H1 (cell line): ENCODE measurements around the gene ASTN2. TPM values are rescaled to one million over a fixed set of nuclear protein-coding genes. Genes with fewer than 3 reads are reported as not detected.

Experiments
- ASH2L ChIP-seq: fragments of 200-600, 300-600 bp; sonication (generic); IDR thresholded peaks from one replicate; pipeline ENCODE4 v1.7.1; 2017; ENCODE audit warnings: low read length
- BRCA1 ChIP-seq: IDR thresholded peaks from 2 replicates; pipeline ENCODE4 v1.6.1; 2012; ENCODE audit warnings: low read depth, low read length, improper control_type of control experiment
- CBX5 ChIP-seq: fragments of 300-800, 300-1000 bp; sonication (generic); IDR thresholded peaks from 2 replicates; pipeline ENCODE4 v1.7.1; 2016; ENCODE audit warnings: antibody characterized with exemption, low read length, low read depth
- CHD7 ChIP-seq: fragments of 300-600 bp; sonication (generic); IDR thresholded peaks from 2 replicates; pipeline ENCODE4 v1.7.1; 2012; ENCODE audit warnings: low read length, moderate library complexity, mild to moderate bottlenecking, inconsistent platforms; ENCODE audit not compliant: insufficient replicate concordance
- E2F6 ChIP-seq: IDR thresholded peaks from 2 replicates; pipeline ENCODE4 v1.6.1; 2012; ENCODE audit warnings: inconsistent platforms
- EP300 ChIP-seq, 2 experiments: IDR thresholded peaks; 1 replicate in 1 of 2; 2 replicates in 1 of 2; pipeline ENCODE4 v1.6.1; 2011 to 2012; ENCODE audit warnings: low read depth in 2 of 2, low read length in 2 of 2, mild to moderate bottlenecking in 2 of 2, borderline replicate concordance in 1 of 2, inconsistent platforms in 1 of 2, moderate library complexity in 1 of 2
- GTF2F1 ChIP-seq: IDR thresholded peaks from 2 replicates; pipeline ENCODE4 v1.6.1; 2012; ENCODE audit warnings: low read depth, low read length, improper control_type of control experiment, borderline replicate concordance
- MAFK ChIP-seq: IDR thresholded peaks from 2 replicates; pipeline ENCODE4 v1.6.1; 2012; ENCODE audit warnings: low read depth, mild to moderate bottlenecking, improper control_type of control experiment, low read length
- PHF8 ChIP-seq: fragments of 200-600 bp; sonication (generic); conservative IDR thresholded peaks from 2 replicates; pipeline ENCODE4 v1.7.1; 2012; ENCODE audit warnings: low read depth, mild to moderate bottlenecking, inconsistent platforms, low read length, moderate library complexity
- POU5F1 ChIP-seq: IDR thresholded peaks from 2 replicates; pipeline ENCODE4 v1.6.1; 2011; ENCODE audit warnings: low read depth, mild to moderate bottlenecking, low read length, moderate library complexity
- TAF1 ChIP-seq: IDR thresholded peaks from 2 replicates; pipeline ENCODE4 v1.6.1; 2011; ENCODE audit warnings: mild to moderate bottlenecking, low read depth, low read length
- TEAD4 ChIP-seq: IDR thresholded peaks from 2 replicates; pipeline ENCODE4 v1.6.1; 2012; ENCODE audit warnings: low read depth, low read length, inconsistent platforms, mixed read lengths
- polyA plus RNA-seq, 7 experiments: library from polyadenylated mRNA; depleted of rRNA in 3 of 7; stranded (reverse) in 5 of 7; unstranded in 2 of 7; fragments of >200 nt in 5 of 7; fragments of 200-250 nt in 2 of 7; gene quantifications; 1 replicate in 5 of 7; 2 replicates in 1 of 7; 4 replicates in 1 of 7; pipeline versions ENCODE4 v1.2.1 to v1.2.3, GENCODE V29; 2011 to 2013; ENCODE audit warnings: missing spikeins in 2 of 7, mixed read lengths in 2 of 7
- total RNA-seq: library from RNA; stranded (reverse); fragmentation: NEBNext Ultra II Directional; extraction: Animal tissue kit (Norgen Biotek cat#: 25700); gene quantifications from 2 replicates; pipeline ENCODE4 v1.2.1, GENCODE V29; 2021

Gene ASTN2
- total and polyA plus RNA-seq, 2 of the 8 experiments (the other 6 are each of a cell fraction or from before 2014, with no cell fraction given), result 8.2 to 13.7 TPM

- TF ChIP-seq CHD7, result no peak
- no peak for TF ChIP-seq BRCA1
- no peak for TF ChIP-seq GTF2F1
- no peak for TF ChIP-seq MAFK
- TF ChIP-seq POU5F1, result no peak
- TF ChIP-seq ASH2L, result no peak
- no peak for TF ChIP-seq TAF1
- TF ChIP-seq CBX5, result no peak
- TF ChIP-seq TEAD4, result no peak
- no peak for TF ChIP-seq E2F6
- TF ChIP-seq PHF8, result no peak
- no peak for TF ChIP-seq EP300 (IDR thresholded peaks at IDR 0.05; ENCODE audit: borderline replicate concordance in 1 of 2, low read depth in 2 of 2, low read length in 2 of 2)
These were observed 979.2 kb downstream of the ASTN2 start (continued) for GRCh38 chr9:116435706-116436105.
